ENCODE measurements around the gene UBQLN2. TPM values are rescaled to one million over a fixed set of nuclear protein-coding genes. Genes with fewer than 3 reads are reported as not detected.

The UBQLN2 gene
- total and polyA plus RNA-seq, 2 of the 8 experiments (the other 6 are each of a cell fraction or from before 2014, with no cell fraction given): 21.0 to 35.3 TPM

DNA sequence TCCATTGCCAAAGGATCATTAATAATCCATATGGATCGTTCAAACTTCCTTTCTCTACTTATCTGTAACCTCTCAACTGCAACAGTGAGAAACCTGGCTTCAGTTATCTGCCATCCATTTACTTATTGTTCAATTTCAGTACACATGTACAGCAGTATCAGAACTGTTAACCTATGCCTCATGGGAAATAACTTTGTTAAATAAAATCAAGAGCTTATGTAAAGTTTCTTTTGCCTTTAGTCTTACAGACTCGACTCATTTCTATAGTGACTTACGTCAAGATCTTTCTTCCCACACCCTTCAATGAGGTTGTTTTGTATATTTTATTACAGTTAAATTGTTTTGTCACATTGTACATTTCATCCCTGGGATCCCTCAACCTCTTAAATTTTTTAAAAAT, 11.4 kb downstream of the UBQLN2 start:
- Histone ChIP-seq H2BK20ac (ENCODE audit: low read length) (no peak overlapping the region), H4K8ac (ENCODE audit: extremely low read depth, insufficient read depth, low read length) (no peak overlapping the region), H3K4me3 (ENCODE audit: extremely low read depth in 1 of 4, insufficient read depth in 2 of 4, low read depth in 3 of 4, low read length in 4 of 4) (no peak overlapping the region), H3K79me1 (ENCODE audit: low read depth, low read length) (no peaks in the 10 kb centered on the region), H3K36me3 (ENCODE audit: control insufficient read depth in 2 of 4, insufficient read depth in 4 of 4, low read length in 3 of 4) (peaks cover 0 to 3% (median 0%) of the 10 kb centered on the region in 4 experiments; a peak in 1 of 8 replicates), H3K23me2 (ENCODE audit: low read depth, low read length) (no peaks in the 10 kb centered on the region), H3K4me2 (ENCODE audit: insufficient read depth in 1 of 2, low read depth in 2 of 2, low read length in 2 of 2) (no peak overlapping the region), H3K9me3 (ENCODE audit: insufficient read depth in 2 of 2, low read depth in 1 of 2, low read length in 1 of 2) (no peaks in the 10 kb centered on the region), H3K4me1 (replicated peaks in 1 of 4; ENCODE audit: control insufficient read depth in 3 of 4, insufficient read depth in 4 of 4, low read length in 3 of 4) (no peaks in the 10 kb centered on the region), H2AK5ac (ENCODE audit: low read depth, low read length) (no peak overlapping the region), H2AFZ (ENCODE audit: low read length) (no peak overlapping the region), H2BK5ac (ENCODE audit: low read depth, low read length) (no peak overlapping the region), H4K91ac (replicated peaks; ENCODE audit: insufficient read length, low read length) (no peak overlapping the region), H3K27me3 (replicated peaks in 1 of 4; ENCODE audit: control insufficient read depth in 3 of 4, extremely low read depth in 1 of 4, insufficient read depth in 3 of 4, low read length in 3 of 4) (no peaks in the 10 kb centered on the region), H2BK12ac (ENCODE audit: low read depth, low read length) (no peak overlapping the region), H3K9ac (replicated peaks in 1 of 4; ENCODE audit: extremely low read depth in 1 of 4, low read depth in 3 of 4, low read length in 3 of 4) (no peak overlapping the region), H3K18ac (ENCODE audit: extremely low read depth, low read length) (no peak overlapping the region), H4K20me1 (replicated peaks in 1 of 2; ENCODE audit: control insufficient read depth in 1 of 2, insufficient read depth in 2 of 2, low read length in 2 of 2) (no peaks in the 10 kb centered on the region), H3K79me2 (ENCODE audit: control insufficient read depth in 1 of 2, insufficient read depth in 2 of 2, low read length in 2 of 2) (no peaks in the 10 kb centered on the region), H3K4ac (replicated peaks; ENCODE audit: insufficient read length, low read depth, low read length) (no peak overlapping the region), H4K5ac (ENCODE audit: insufficient read length, low read depth, low read length) (no peak overlapping the region), H3K27ac (ENCODE audit: low read depth, low read length) (no peak overlapping the region), H3K56ac (replicated peaks; ENCODE audit: insufficient read length, low read depth, low read length) (no peak overlapping the region), H3K14ac (ENCODE audit: insufficient read length) (no peak overlapping the region), H3K23ac (ENCODE audit: insufficient read length) (no peak overlapping the region), H2BK120ac (replicated peaks; ENCODE audit: low read depth, low read length) (no peak overlapping the region), H2BK15ac (ENCODE audit: low read length) (no peak overlapping the region)
- ChIA-PET POLR2A (ENCODE audit: partially characterized antibody) (interaction anchor here (0.6 to 1.5 kb wide), 2 partner anchors 10 to 38 kb away, joined by 3 read pairs; no protein-coding TSS in a partner anchor), CTCF (ENCODE audit: partially characterized antibody) (no interaction called here)
- WGBS, 2 experiments (ENCODE audit: extremely low coverage in 1 of 2, insufficient coverage in 1 of 2, insufficient read length in 1 of 2, insufficient replicate concordance in 2 of 2, low coverage in 1 of 2, low lambda C conversion rate in 2 of 2, missing lambda C conversion rate in 1 of 2): 90% methylated on average over 3 of the region's 3 CpGs; no CpG with 5 or more reads in 1 of the 2 experiments
- DNase-seq (ENCODE audit: low read depth in 1 of 2, low spot score in 2 of 2) (no peak), FAIRE-seq (no peak)
- TF ChIP-seq CHD2 (IDR thresholded peaks at IDR 0.05; ENCODE audit: low read length) (no peak), HDAC6 (IDR thresholded peaks at IDR 0.05; ENCODE audit: low read depth, low read length) (no peak), EGR1 (IDR thresholded peaks at IDR 0.05; ENCODE audit: borderline replicate concordance, low read depth, low read length) (no peak)

All from H1 (cell line).